ENCODE measurements around the gene DAB2IP.

DNA sequence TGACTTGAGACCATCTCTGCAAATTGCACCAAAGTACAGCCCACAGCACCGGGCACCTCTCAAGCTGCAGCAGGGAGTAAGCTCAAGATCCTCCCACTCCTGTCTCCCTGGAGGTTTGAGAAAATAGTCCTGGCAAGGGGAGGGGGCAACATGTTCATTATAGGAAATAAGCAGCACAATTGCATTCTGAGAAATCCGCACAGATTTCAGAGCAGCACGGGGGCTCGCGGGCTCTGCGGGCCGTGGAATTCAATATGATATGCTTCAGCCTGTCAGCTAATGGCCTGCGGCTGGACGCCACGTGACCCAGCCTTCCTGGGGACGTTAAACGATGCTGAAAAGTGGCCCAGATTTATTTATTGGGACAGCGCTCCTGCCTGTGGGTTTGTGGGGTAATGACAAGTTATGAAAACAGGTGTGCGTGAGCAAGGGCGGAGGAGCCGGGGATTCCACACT, 156.4 kb downstream of the DAB2IP start:
- no peak for TF ChIP-seq POLR2A (IDR thresholded peaks at IDR 0.05)
- TF ChIP-seq, protein P1, sequence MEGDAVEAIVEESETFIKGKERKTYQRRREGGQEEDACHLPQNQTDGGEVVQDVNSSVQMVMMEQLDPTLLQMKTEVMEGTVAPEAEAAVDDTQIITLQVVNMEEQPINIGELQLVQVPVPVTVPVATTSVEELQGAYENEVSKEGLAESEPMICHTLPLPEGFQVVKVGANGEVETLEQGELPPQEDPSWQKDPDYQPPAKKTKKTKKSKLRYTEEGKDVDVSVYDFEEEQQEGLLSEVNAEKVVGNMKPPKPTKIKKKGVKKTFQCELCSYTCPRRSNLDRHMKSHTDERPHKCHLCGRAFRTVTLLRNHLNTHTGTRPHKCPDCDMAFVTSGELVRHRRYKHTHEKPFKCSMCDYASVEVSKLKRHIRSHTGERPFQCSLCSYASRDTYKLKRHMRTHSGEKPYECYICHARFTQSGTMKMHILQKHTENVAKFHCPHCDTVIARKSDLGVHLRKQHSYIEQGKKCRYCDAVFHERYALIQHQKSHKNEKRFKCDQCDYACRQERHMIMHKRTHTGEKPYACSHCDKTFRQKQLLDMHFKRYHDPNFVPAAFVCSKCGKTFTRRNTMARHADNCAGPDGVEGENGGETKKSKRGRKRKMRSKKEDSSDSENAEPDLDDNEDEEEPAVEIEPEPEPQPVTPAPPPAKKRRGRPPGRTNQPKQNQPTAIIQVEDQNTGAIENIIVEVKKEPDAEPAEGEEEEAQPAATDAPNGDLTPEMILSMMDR (IDR thresholded peaks at IDR 0.05) = peak in 2 of 5 experiments; percentile 16 to 42
- no peak for TF ChIP-seq EP300 (IDR thresholded peaks at IDR 0.05)

All from tibial nerve (tissue), 4 donors.